Measurements from ENCODE around the gene MLIP.

DNA sequence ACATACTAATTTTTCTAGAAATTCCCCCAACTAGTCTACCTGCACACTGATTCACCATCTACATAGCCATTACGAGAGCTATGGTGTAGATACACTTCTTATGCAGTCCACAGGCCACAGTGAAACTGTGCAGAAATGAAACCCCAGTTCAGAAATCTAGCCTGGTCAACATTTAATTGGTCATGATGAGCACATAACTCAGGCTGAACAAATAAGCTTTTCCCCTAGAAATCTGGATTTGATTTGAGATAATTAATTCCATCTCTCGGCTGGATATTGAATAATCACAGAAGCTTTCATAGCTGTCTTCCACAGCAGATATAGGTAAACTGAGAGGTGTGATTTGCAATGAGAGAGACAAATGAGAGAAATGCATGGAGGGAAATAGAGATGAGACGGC is 174.4 kb downstream of the MLIP start:
- TF ChIP-seq TCF12 (IDR thresholded peaks at IDR 0.05; ENCODE audit: low read depth), result no peak
- TF ChIP-seq TEAD4 (IDR thresholded peaks at IDR 0.05), result no peak
- TF ChIP-seq, protein P1, sequence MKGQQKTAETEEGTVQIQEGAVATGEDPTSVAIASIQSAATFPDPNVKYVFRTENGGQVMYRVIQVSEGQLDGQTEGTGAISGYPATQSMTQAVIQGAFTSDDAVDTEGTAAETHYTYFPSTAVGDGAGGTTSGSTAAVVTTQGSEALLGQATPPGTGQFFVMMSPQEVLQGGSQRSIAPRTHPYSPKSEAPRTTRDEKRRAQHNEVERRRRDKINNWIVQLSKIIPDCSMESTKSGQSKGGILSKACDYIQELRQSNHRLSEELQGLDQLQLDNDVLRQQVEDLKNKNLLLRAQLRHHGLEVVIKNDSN (IDR thresholded peaks at IDR 0.05), result no peak
- TF ChIP-seq REST (IDR thresholded peaks at IDR 0.05; ENCODE audit: low read depth), result no peak
- no peak for TF ChIP-seq TAF1 (IDR thresholded peaks at IDR 0.05; ENCODE audit: low read depth)
- TF ChIP-seq EGR1 (IDR thresholded peaks at IDR 0.05), result no peak
- TF ChIP-seq RAD21 (IDR thresholded peaks at IDR 0.05; ENCODE audit: low read depth), result no peak
- TF ChIP-seq CEBPB (IDR thresholded peaks at IDR 0.05), result no peak
- TF ChIP-seq EP300 (IDR thresholded peaks at IDR 0.05; ENCODE audit: borderline replicate concordance), result no peak
- TF ChIP-seq FOXM1 (IDR thresholded peaks at IDR 0.05; ENCODE audit: borderline replicate concordance, low read depth), result no peak

All from Ishikawa (cell line).